NT2/D1 (cell line): ENCODE results near the gene FIGNL2.

Experiments
- SUZ12 ChIP-seq: IDR thresholded peaks from 2 replicates; pipeline ENCODE4 v1.6.1; 2011; ENCODE audit not compliant: insufficient read length, insufficient read depth; ENCODE audit errors: extremely low read depth
- YY1 ChIP-seq: IDR thresholded peaks from 2 replicates; pipeline ENCODE4 v1.6.1; 2011; ENCODE audit not compliant: insufficient read length, insufficient read depth
- ZNF274 ChIP-seq: IDR thresholded peaks from 2 replicates; pipeline ENCODE4 v1.6.1; 2011; ENCODE audit warnings: mild to moderate bottlenecking, low read depth, low read length

- TF ChIP-seq SUZ12 (no peak), ZNF274 (no peak), YY1 (no peak)
Observed at GRCh38 chr12:51834411-51834810, 14.1 kb downstream of the FIGNL2 start.
